Peyer's patch (tissue), 4 donors: Measurements from ENCODE around the gene RERE.

ENCODE experiments used
- POLR2A ChIP-seq, 2 donors: fragments of 450-650 bp; IDR thresholded peaks; one replicate each; pipeline ENCODE4 v1.5.1; 2017; ENCODE audit warnings: antibody characterized with exemption in 2 of 2, mild to moderate bottlenecking in 2 of 2, moderate library complexity in 2 of 2
- TF ChIP-seq, protein P1 (sequence below), 6 experiments: fragments of 450-650 bp in 4 of 6; fragments of 200-600 bp in 2 of 6; sonication (generic) in 1 of 6; IDR thresholded peaks; one replicate each; pipeline ENCODE4 v1.5.1; 2017 to 2019; ENCODE audit warnings: antibody characterized with exemption in 6 of 6, mild to moderate bottlenecking in 3 of 6, moderate library complexity in 1 of 6

DNA sequence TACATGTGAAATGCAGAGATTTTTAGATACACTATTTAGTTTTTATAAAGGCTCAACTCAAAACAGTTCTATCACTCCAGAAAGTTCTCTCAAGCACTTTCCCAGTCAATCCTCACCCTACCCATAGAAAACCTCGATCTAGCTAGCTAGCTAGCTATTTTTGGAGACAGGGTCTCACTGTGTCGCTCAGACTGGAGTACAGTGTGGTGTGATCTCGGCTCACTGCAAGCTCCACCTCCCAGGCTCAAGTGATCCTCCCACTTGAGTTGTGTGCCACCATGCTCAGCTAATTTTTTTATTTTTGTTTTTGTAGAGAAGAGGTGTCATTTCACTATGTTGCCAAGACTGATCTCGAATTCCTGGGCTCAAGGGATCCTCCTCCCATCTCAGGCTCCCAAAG is 236.9 kb downstream of the RERE start:
- TF ChIP-seq, protein P1, sequence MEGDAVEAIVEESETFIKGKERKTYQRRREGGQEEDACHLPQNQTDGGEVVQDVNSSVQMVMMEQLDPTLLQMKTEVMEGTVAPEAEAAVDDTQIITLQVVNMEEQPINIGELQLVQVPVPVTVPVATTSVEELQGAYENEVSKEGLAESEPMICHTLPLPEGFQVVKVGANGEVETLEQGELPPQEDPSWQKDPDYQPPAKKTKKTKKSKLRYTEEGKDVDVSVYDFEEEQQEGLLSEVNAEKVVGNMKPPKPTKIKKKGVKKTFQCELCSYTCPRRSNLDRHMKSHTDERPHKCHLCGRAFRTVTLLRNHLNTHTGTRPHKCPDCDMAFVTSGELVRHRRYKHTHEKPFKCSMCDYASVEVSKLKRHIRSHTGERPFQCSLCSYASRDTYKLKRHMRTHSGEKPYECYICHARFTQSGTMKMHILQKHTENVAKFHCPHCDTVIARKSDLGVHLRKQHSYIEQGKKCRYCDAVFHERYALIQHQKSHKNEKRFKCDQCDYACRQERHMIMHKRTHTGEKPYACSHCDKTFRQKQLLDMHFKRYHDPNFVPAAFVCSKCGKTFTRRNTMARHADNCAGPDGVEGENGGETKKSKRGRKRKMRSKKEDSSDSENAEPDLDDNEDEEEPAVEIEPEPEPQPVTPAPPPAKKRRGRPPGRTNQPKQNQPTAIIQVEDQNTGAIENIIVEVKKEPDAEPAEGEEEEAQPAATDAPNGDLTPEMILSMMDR (IDR thresholded peaks at IDR 0.05) = no peak
- TF ChIP-seq POLR2A (IDR thresholded peaks at IDR 0.05) = no peak
